ENCODE data around the gene SLC7A8. TPM values are rescaled to one million over a fixed set of nuclear protein-coding genes. Genes with fewer than 3 reads are reported as not detected.

SLC7A8 gene
- total and polyA plus RNA-seq, 10 of the 15 experiments (the other 5 are each of a cell fraction or from before 2014, with no cell fraction given), result 0.06 to 0.28 (median 0.21) TPM; not detected in 7

DNA sequence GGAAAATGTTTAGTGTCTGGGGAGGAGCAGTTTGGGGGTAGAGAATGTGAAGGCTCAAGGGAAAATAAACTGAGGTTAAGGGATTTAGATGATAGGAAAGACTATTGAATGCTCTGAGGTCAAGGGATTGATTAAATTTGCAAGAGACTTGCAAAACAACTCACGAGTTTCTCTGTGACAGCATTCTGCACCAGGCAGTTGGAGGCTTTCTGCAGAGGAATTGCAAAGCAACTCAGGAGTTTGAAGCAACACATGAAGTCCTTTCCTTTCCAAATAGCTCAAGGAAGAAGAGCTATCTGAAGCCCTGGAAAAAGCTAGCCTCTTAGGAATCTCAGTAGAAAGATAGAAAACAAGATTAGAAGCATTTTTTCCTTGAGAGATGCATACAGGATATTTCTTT, 23.9 kb downstream of the SLC7A8 start:
- DNase-seq (ENCODE audit: low read depth, low spot score), result no peak
- no peak overlapping the region for H3K4me2 ChIP-seq (ENCODE audit: control insufficient read depth, insufficient read depth)
- intact Hi-C loops (cut with micrococcal nuclease; ENCODE audit: unreplicated experiment), result no loop called here
- CTCF ChIA-PET, result interaction anchor here (0.8 to 1.0 kb wide), 2 partner anchors 30 to 39 kb away, joined by 3 to 4 read pairs; no protein-coding TSS in a partner anchor
- ATAC-seq, result no peak
- H3K4me3 ChIP-seq, result no peak overlapping the region
- SMC1A ChIA-PET (ENCODE audit: uncharacterized antibody, unreplicated experiment), result no interaction called here
- no peak overlapping the region for H3K27ac ChIP-seq (ENCODE audit: control insufficient read depth, insufficient read depth)
- H3K9me3 ChIP-seq (replicated peaks; ENCODE audit: control insufficient read depth, insufficient read depth, low read length), result no peaks in the 10 kb centered on the region
- BruUV-seq (replicated peaks), result no TSS peak
- peaks cover 0 to 7% of the 10 kb centered on the region in 2 experiments; a peak in 3 of 4 replicates for H3K27me3 ChIP-seq (replicated peaks in 1 of 2; ENCODE audit: control insufficient read depth in 2 of 2, insufficient read depth in 2 of 2, low read length in 1 of 2)
- H3K79me2 ChIP-seq (ENCODE audit: control insufficient read depth, insufficient read depth, low read length), result no peaks in the 10 kb centered on the region
- no peak overlapping the region for H3K9ac ChIP-seq (ENCODE audit: control insufficient read depth, insufficient read depth, low read length)
- no peak for FAIRE-seq
- POLR2A ChIA-PET, result no interaction called here
- TF ChIP-seq NBN (IDR thresholded peaks at IDR 0.05) (no peak), ETV6 (conservative IDR thresholded peaks at IDR 0.05 in 1 of 2, IDR thresholded peaks at IDR 0.05 in 1 of 2; ENCODE audit: borderline replicate concordance in 1 of 2, low read depth in 1 of 2) (no peak), ZSCAN29 (IDR thresholded peaks at IDR 0.05) (no peak)
- TF ChIP-seq, protein P1, sequence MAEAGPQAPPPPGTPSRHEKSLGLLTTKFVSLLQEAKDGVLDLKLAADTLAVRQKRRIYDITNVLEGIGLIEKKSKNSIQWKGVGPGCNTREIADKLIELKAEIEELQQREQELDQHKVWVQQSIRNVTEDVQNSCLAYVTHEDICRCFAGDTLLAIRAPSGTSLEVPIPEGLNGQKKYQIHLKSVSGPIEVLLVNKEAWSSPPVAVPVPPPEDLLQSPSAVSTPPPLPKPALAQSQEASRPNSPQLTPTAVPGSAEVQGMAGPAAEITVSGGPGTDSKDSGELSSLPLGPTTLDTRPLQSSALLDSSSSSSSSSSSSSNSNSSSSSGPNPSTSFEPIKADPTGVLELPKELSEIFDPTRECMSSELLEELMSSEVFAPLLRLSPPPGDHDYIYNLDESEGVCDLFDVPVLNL (IDR thresholded peaks at IDR 0.05; ENCODE audit: low read depth, low read length), result no peak
- WGBS (ENCODE audit: insufficient coverage, insufficient replicate concordance, low lambda C conversion rate, missing lambda C conversion rate), result 0% methylated on average over 1 of the region's 1 CpG
- H4K20me1 ChIP-seq (ENCODE audit: control insufficient read depth, insufficient read depth), result no peaks in the 10 kb centered on the region
- no peaks in the 10 kb centered on the region for H3K36me3 ChIP-seq (ENCODE audit: control insufficient read depth in 2 of 2, insufficient read depth in 2 of 2, low read length in 1 of 2)
- RAD21 ChIA-PET (ENCODE audit: unreplicated experiment), result no interaction called here
- no peak overlapping the region for H2AFZ ChIP-seq (ENCODE audit: control insufficient read depth, low read depth, low read length)
- no peaks in the 10 kb centered on the region for H3K4me1 ChIP-seq (ENCODE audit: control insufficient read depth, insufficient read depth, low read length)
- in situ Hi-C loops (cut with MboI), result no loop called here

DNA sequence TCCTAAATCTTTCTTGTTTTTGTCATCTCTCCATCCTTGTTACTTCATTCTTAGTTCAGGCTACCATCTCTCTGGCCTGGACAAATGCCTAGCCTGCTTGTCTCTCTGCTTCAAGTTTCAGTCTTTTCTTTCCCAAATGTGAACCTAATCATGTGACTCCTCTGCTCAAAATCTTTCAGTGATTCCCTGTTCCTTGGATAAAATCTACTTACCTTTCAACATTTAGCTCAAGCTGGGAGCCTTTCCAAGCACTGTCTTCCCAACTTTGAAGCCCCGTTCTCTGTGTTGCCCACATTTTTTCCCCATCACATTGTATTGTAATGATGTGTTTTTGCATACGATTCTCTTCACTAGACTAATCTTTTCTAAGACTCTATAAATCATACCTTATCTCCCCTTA, 24.7 kb downstream of the SLC7A8 start:
- RAD21 ChIA-PET (ENCODE audit: unreplicated experiment), result no interaction called here
- Histone ChIP-seq H3K27ac (ENCODE audit: control insufficient read depth, insufficient read depth) (no peak overlapping the region), H4K20me1 (ENCODE audit: control insufficient read depth, insufficient read depth) (no peaks in the 10 kb centered on the region), H3K4me1 (ENCODE audit: control insufficient read depth, insufficient read depth, low read length) (no peaks in the 10 kb centered on the region), H3K36me3 (ENCODE audit: control insufficient read depth in 2 of 2, insufficient read depth in 2 of 2, low read length in 1 of 2) (no peaks in the 10 kb centered on the region), H3K4me3 (no peak overlapping the region), H3K79me2 (ENCODE audit: control insufficient read depth, insufficient read depth, low read length) (no peaks in the 10 kb centered on the region), H2AFZ (ENCODE audit: control insufficient read depth, low read depth, low read length) (no peak overlapping the region), H3K9ac (ENCODE audit: control insufficient read depth, insufficient read depth, low read length) (no peak overlapping the region), H3K9me3 (replicated peaks; ENCODE audit: control insufficient read depth, insufficient read depth, low read length) (no peaks in the 10 kb centered on the region), H3K4me2 (ENCODE audit: control insufficient read depth, insufficient read depth) (no peak overlapping the region), H3K27me3 (replicated peaks in 1 of 2; ENCODE audit: control insufficient read depth in 2 of 2, insufficient read depth in 2 of 2, low read length in 1 of 2) (peaks cover 0 to 7% of the 10 kb centered on the region in 2 experiments; a peak in 3 of 4 replicates)
- BruUV-seq (replicated peaks), result no TSS peak
- DNase-seq (ENCODE audit: low read depth, low spot score) (no peak), FAIRE-seq (no peak), ATAC-seq (no peak)
- POLR2A ChIA-PET, result no interaction called here
- intact Hi-C loops (cut with micrococcal nuclease; ENCODE audit: unreplicated experiment), result no loop called here
- 17% methylated on average over 2 of the region's 2 CpGs for WGBS (ENCODE audit: insufficient coverage, insufficient replicate concordance, low lambda C conversion rate, missing lambda C conversion rate)
- CTCF ChIA-PET, result interaction anchor here (0.7 to 1.0 kb wide), 3 partner anchors 31 to 55 kb away, joined by 3 to 4 read pairs (median 3); no protein-coding TSS in a partner anchor
- TF ChIP-seq ZNF274 (IDR thresholded peaks at IDR 0.05; ENCODE audit: insufficient read depth, insufficient read length), result no peak
- no peak for TF ChIP-seq SMAD1 (IDR thresholded peaks at IDR 0.05; ENCODE audit: low read depth, partially characterized antibody)
- in situ Hi-C loops (cut with MboI), result no loop called here
- SMC1A ChIA-PET (ENCODE audit: uncharacterized antibody, unreplicated experiment), result interaction anchor here (0.7 kb wide), 1 partner anchor 90 kb away, joined by 3 read pairs; no protein-coding TSS in a partner anchor

Measured in GM12878 (cell line).